Brain microvascular endothelial cell (primary cell): ENCODE results near the gene PAF1.

Experiments used
- DNase-seq: peaks from one replicate; pipeline ENCODE4 v3.0.0-alpha.2; 2020
- H3K27ac ChIP-seq: fragments of 250-450 bp; sonication (Bioruptor Pico); 2 replicates; pipeline ENCODE4 v1.5.1; 2020; ENCODE audit warnings: mild to moderate bottlenecking, moderate library complexity
- H3K27me3 ChIP-seq: fragments of 250-450 bp; sonication (Bioruptor Pico); replicated peaks from 2 replicates; pipeline ENCODE4 v1.5.1; 2020; ENCODE audit warnings: mild to moderate bottlenecking
- H3K36me3 ChIP-seq: fragments of 250-450 bp; sonication (Bioruptor Pico); replicated peaks from 2 replicates; pipeline ENCODE4 v1.5.1; 2020; ENCODE audit warnings: mild to moderate bottlenecking
- H3K4me3 ChIP-seq: 2 replicates; pipeline ENCODE4 v1.5.1; 2011; ENCODE audit warnings: low read depth, mild to moderate bottlenecking, control low read depth, low read length, moderate library complexity
- CTCF ChIP-seq: IDR thresholded peaks from 2 replicates; pipeline ENCODE4 v1.5.1; 2011; ENCODE audit warnings: low read depth, mild to moderate bottlenecking, moderate library complexity, low read length, control low read depth, inconsistent platforms; ENCODE audit errors: missing control alignments
- in situ Hi-C: cut with HindIII; loops from 2 replicates; pipeline ENCODE4 v1.10.0; 2017; ENCODE audit warnings: low sequenced_read_pairs, low pct_ligation_motif_present

PAF1 gene

DNA sequence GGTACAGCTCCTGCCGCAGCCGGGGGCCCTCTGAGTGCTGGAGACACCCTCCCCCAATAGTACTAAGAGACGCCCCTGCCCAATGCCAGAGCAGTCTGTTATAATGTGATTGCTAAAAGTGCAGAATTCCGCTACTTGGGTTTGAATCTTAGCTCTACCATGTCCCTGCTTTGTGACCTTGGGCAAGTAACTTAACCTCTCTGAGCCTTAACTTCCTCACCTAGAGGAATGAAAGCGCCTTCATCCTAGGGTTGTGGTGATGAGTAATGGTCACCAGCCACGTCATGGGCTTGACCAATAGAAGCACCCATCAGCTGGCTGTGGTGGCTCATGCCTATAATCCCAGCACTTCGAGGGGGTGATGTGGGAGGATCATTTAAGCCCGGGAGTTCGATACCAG lies 28.1 kb upstream of the PAF1 start:
- Histone ChIP-seq H3K4me3 (no peak overlapping the region), H3K27ac (no peak overlapping the region), H3K36me3 (peaks cover 75% of the 10 kb centered on the region), H3K27me3 (no peaks in the 10 kb centered on the region)
- no peak for TF ChIP-seq CTCF
- in situ Hi-C loops: no loop called here
- DNase-seq: no peak

GRCh38 chr19:39417463-39418181 lies 26.7 kb upstream of the PAF1 start:
- in situ Hi-C loops: no loop called here
- no peak overlapping the region for H3K4me3 ChIP-seq
- DNase-seq: no peak

DNA sequence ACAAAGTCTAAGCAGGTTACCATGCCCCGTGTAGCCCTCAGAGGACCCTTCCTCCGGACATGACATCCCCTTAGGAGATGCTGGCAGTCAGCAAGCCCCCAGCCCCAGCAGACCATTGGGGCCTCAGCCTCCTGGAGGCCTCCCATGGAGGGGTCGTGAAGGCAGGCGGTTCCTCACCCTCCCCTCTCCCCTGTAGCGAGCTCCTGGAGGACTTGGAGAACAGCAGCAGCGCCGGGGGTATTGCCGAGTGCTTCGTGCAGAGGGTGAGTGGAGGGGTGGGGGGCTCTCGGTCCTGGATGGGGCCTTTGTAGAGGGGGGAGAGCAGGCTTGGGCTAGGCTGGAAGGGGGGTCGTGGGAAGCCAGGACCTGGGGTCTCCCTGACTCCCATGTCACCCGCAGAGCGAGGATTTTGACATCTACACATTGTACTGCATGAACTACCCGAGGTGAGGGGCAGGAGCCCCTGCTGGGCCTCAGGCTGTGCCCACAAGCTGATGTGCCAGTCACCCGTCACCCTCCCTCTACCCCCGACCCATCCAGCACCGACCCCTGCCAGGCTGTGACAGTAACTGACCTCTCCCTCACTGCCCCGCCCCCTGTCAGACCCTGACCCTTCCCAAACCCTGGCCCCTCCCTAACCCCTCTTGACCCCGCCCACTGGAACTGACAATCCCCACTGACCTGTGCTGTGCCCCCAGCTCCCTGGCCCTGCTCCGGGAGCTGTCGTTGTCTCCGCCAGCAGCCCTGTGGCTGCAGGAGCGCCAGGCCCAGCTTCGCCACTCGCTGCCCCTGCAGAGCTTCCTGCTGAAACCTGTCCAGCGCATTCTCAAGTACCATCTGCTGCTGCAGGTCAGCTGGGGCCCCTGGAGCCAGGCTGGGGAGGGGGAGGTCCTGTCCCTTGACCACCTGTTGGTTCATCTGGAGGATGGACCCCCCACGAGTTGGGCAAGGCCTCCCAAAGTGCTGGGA lies 25.5 kb upstream of the PAF1 start:
- no peak for TF ChIP-seq CTCF
- Histone ChIP-seq H3K27me3 (no peaks in the 10 kb centered on the region), H3K4me3 (no peak overlapping the region), H3K36me3 (peaks cover 51% of the 10 kb centered on the region), H3K27ac (no peak overlapping the region)
- in situ Hi-C loops: no loop called here
- DNase-seq: no peak

More at GRCh38 chr19:39417463-39418181, 26.7 kb upstream of the PAF1 start:
- Histone ChIP-seq H3K27me3 (no peaks in the 10 kb centered on the region), H3K36me3 (peaks cover 61% of the 10 kb centered on the region), H3K27ac (no peak overlapping the region)
- TF ChIP-seq CTCF: no peak

DNA sequence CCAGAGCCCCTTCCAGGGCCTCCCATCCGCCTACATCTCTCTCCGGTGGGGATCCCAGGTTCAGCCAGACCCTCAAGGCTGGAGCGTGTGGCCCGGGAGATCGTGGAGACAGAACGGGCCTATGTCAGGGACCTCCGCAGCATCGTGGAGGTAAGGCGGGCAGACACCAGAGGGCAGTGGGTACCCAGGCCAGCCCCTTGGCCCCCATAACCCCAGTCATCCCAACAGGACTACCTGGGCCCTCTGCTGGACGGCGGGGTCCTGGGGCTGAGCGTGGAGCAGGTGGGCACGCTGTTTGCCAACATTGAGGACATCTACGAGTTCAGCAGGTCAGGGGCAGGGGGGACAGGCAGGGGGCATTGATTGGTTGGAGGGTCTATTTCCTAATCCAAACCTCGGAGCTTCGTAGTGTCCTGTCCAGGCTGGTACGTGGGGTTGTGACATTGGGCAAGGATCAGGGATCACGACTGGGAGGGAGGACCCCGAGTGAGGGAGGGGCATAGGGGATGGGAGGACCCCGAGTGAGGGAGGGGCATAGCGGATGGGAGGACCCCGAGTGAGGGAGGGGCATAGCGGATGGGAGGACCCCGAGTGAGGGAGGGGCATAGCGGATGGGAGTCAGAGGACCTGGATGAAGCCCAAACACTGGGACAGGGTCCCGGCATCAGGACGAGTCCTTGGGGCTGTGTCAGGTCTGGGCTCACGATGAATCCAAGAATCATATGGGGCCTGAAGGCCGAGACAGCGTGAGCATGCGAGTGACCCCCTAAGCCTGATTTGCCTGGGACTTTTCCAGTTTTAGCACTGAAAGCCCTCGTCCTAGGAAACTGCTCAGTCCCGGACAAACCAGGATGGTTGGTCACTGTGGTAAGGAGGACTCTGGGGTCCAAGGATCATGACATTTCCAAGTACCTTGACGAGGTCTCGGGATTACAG lies 24.5 kb upstream of the PAF1 start:
- Histone ChIP-seq H3K27ac (no peak overlapping the region), H3K36me3 (peaks cover 43% of the 10 kb centered on the region), H3K4me3 (peak overlapping the region; percentile 91), H3K27me3 (no peaks in the 10 kb centered on the region)
- TF ChIP-seq CTCF: peak; percentile 32
- in situ Hi-C loops: no loop called here
- no peak for DNase-seq

- TF ChIP-seq CTCF: peak; percentile 50
- peaks cover 29% of the 10 kb centered on the region for H3K36me3 ChIP-seq
- no peak for DNase-seq
- in situ Hi-C loops: no loop called here
- peak overlapping the region; percentile 91 for H3K4me3 ChIP-seq
- peak overlapping the region; percentile 94 for H3K27ac ChIP-seq
- H3K27me3 ChIP-seq: no peaks in the 10 kb centered on the region
These were observed 23.2 kb upstream of the PAF1 start for GRCh38 chr19:39413911-39414608.
